HG03439 (cell line): Measurements from ENCODE around the gene NUTM2G.
"Not testable (repeated sequence)": the region's sequence is repeated elsewhere in the genome, so short reads cannot be mapped to it uniquely, and the experiment has no call there.

Experiments used
- ATAC-seq: cut with Tn5 transposase; IDR thresholded peaks from one replicate; pipeline ENCODE4 v1.9.1; 2021; ENCODE audit warnings: mild to moderate bottlenecking, moderate library complexity; ENCODE audit not compliant: unreplicated experiment

Gene NUTM2G

GRCh38 chr9:96928543-96928942 is at the start of gene NUTM2G:
Gene NUTM2G, plus strand, starts transcription at chr9:96928843. Its CDS starts 182 bp downstream, at chr9:96929025.
- not testable (repeated sequence) for ATAC-seq

DNA sequence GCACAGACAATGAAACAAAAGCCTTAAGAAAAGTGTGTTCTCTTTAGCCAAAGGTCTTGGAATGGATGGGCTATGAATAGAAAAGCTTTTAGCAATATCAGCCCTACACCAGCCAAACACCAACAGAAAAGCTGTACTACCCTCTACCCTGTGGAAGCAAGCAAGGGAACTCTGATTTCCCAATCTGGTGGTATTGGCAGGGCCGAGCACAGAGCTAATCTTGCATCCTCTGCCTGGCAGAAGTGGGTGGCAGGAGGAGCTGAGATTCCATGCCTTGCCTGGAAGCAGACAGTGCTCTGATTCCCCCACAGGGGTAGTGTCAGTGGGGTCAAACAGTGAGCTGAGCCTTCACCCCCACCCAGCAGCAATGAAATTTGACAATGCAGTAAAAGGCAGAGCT is 44.7 kb upstream of the NUTM2G start:
- no peak for ATAC-seq

DNA sequence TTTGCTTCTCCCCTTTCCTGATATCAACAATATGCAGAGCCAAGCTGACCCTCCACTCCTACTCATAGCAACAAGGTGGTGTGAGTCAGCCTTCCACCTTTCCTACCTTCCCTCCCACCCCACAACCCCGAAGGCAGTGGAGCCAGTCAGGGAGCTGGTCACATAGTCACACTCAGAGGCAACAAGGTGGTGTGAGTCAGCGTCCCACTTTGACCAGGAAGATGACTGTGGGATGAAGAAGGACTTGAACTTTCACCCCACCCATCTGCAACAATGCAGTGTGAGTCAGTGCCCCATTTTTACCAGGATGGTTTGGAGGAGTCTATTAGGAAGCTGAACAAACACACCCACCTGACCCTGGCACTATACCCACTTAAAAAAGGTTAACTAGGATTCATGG is 44.2 kb upstream of the NUTM2G start:
- no peak for ATAC-seq

GRCh38 chr9:96885424-96885823 is 43.2 kb upstream of the NUTM2G start:
- no peak for ATAC-seq

DNA sequence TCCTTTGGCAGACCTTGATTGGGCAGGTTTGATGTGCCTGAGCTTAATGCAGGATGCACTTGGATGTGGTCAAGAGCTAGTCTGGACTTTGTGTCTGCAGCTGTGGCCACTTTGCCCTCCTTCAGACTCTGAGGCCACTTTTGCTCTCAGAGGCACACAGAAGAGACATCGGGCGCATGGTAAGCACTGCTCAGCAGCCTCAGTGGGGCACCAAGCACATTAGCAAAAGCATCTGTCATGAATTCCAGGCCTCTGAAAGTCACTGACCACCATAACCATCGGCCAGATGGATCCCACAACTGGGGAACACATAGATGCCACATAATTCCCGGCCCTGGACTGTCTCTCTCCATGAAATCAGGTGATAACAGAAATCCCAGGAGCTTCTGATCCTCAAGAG is 40.1 kb upstream of the NUTM2G start:
- no peak for ATAC-seq

GRCh38 chr9:96892131-96892530 is 36.5 kb upstream of the NUTM2G start:
- no peak for ATAC-seq

GRCh38 chr9:96900010-96900409 is 28.6 kb upstream of the NUTM2G start:
- ATAC-seq: not testable (repeated sequence)

DNA sequence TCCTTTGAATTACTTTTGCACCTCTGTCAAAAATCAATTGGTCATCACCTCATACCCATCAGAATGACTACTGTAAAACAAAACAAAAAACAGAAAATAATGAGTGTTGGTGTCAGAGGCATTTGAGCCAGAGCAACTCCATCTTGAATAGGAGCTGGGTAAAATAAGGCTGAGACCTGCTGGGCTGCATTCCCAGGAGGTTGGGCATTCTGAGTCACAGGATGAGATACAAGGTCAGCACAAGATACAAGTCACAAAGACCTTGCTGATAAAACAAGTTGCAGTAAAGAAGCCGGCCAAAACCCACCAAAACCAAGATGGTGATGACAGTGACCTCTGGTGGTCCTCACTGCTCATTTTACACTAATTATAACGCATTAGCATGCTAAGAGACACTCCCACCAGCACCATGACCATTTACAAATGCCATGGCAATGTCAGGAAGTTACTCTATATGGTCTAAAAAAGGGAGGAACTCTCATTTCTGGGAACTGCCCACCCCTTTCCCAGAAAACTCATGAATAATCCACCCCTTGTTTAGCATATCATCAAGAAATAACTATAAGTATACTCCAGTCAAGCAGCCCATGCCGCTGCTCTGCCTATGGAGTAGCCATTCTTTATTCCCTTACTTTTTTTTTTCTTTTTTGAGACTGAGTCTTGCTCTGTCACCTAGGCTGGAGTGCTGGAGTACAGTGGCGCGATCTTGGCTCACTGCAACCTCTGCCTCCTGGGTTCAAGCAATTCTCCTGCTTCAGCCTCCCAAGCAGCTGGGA is 23.5 kb upstream of the NUTM2G start:
- ATAC-seq: not testable (repeated sequence)

DNA sequence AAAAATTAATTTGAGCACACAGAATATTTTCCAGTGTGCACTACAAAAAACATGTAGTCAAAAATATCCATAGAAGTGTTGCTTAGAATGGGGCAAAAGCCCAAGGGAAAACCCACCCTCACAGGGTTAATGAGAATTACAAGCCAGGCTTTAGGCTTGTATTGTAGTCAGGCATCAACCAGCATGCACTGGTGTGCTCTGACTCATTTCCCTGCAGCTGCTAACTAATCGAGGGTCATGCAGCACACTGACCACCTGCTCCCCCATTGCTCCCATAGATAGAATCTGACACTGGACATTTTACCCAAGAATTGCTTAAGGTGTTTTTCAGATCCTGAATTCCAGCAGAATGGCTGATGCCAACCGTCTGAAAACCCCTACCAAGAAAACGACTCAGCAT is 20.2 kb upstream of the NUTM2G start:
- not testable (repeated sequence) for ATAC-seq

- ATAC-seq: not testable (repeated sequence)
These were observed 13.1 kb upstream of the NUTM2G start for GRCh38 chr9:96915539-96915938.

DNA sequence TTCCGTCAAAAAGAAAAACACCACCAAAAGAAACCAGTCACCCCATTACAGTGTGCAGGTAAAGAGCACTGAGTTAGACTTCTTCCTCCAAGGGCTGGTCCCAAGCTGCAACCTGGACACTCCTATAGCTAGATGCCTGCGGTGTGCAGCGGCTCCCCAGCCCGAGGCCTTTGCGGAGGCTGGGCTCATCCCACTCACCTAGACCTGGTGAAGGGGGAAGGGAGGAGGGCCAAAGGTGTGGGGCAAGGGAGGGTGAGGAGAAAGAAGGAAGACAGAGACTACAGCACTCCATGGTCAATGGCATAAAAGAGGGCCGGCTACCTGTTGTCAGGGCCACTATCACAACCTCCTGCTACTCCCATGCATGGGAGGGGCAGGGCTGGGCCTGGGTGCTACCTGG is 12.1 kb upstream of the NUTM2G start:
- not testable (repeated sequence) for ATAC-seq

DNA sequence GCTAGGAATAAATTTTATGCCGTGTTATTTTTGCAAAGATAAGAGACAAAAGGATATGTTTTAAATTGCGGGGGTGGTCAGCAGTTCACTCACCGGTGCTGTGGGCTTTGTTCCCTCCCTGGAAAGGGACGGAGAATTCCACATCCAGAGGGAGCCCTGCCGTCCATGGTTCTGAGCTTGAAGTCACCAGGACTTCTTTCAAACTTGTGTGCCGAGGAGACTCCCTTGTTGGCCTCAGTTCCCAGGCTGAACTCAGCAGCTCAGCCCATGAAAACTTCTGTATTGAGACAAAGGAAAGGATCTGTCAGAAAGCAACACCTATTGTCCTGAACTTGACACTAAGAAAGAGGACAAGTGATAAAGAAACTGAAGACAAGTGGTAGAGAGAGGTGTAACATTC is 10.1 kb upstream of the NUTM2G start:
- not testable (repeated sequence) for ATAC-seq

DNA sequence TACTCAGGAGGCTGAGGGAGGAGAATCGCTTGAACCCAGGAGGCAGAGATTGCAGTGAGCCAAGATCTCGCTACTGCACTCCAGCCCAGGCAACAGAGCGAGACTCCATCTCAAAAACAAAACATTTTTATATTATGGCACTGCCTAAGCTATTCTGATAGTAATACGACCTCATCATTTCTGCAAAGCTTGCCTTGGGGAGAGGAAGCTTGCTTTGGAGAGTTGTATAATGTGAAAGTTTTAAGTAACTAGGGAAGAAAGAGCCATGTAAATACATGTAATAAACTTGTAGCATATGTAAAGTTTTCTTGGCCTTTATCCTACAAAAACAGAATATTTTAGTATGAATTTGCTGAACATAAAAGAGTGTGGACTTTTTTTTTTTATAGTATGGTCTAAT is 7.8 kb upstream of the NUTM2G start:
- ATAC-seq: not testable (repeated sequence)

- not testable (repeated sequence) for ATAC-seq
These were observed 3.1 kb upstream of the NUTM2G start for GRCh38 chr9:96925587-96925986.

DNA sequence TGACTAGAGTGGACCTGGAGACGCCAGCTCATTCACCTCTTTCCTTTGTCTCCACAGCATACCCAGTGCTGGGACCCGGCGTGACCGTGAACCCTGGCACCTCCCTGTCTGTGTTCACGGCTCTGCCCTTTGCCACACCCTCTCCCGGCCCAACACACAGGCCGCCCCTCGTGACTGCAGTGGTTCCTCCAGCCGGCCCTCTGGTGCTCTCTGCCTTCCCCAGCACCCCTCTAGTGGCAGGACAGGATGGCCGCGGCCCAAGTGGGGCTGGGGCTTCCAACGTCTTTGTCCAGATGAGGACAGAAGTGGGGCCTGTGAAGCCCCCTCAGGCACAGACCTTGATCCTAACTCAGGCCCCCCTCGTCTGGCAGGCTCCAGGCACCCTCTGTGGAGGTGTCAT is 3.0 kb downstream of the NUTM2G start:
- not testable (repeated sequence) for ATAC-seq

GRCh38 chr9:96934097-96934496 is 5.5 kb downstream of the NUTM2G start:
- not testable (repeated sequence) for ATAC-seq

DNA sequence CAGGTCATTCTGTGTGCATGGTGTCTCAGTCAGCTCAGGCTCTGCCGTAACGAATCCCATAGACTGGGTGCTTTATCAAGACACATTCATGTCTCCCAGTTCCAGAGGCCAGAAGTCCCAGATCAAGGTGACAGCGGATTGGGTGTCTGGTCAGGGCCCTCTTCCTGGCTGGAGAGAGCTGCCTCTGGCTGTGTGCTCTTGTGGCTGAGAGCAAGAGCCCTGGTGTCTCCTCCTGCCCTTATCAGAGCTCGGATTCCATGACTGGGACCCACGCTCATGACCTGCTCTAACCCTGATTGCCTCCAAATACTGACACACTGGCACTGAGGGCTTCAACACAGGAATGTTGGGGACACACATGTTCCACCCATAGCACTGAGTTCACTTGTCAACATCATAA is 6.1 kb downstream of the NUTM2G start:
- ATAC-seq: not testable (repeated sequence)

DNA sequence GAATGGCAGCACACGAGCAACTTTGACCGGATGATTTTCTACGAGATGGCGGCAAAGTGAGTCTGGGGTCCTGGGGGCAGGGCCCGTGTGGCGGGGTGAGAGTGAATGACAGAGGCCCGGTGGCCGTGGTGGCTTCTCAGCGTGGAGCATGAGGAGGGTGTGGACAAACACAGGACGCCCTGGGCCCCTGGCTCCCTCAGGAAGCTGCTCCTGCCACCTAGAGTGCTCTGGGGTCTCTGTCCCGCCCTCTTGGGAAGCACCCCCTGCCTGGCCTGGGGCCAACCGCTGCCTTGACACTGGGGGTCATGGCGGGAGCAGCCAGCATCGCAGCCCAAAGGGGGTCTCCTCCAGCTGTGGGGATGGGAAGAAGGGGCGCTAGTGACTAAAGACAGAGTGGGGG is 6.8 kb downstream of the NUTM2G start:
- ATAC-seq: not testable (repeated sequence)

GRCh38 chr9:96937442-96937841 is 8.8 kb downstream of the NUTM2G start:
- not testable (repeated sequence) for ATAC-seq

GRCh38 chr9:96938957-96939665 is 10.5 kb downstream of the NUTM2G start:
- ATAC-seq: not testable (repeated sequence)

DNA sequence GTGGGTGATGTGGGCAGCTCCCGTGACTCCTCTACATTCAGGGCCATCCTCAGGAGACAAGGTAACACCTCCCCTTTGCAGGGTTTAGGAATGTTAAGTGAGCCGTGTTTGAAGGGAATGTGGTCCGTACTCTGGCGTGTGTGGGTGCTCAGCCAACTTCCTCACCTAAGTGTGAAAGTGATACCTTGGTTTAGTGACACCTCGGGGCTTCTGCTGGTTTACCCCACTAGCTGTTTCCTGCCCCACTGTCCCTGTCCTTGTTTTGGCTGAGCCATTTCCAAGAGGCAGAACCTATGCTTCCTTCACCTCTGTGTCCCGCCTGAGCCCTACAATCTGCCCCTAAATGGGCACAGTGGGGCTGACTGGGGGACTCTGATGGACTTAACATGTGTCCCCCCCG is 12.3 kb downstream of the NUTM2G start:
- ATAC-seq: not testable (repeated sequence)

DNA sequence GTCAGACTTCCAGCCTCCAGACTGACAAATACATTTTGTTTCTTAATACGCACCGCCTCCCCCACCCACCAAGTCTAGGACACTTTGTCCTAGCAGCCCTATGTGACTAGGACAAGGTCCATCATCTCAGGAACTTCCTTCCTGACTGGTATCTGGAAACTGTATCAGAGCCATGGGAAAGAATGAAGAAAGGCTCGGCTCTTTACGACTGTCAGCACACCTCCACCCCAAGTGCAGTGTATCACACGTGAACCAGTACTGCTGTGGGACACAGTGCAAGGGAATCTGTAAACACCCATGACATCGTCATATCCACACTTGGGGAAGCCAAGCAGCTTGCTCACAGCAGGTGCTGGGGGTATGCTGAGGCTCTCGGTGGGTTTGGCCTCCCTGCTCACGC is 13.0 kb downstream of the NUTM2G start:
- not testable (repeated sequence) for ATAC-seq
